Smooth muscle cell (in vitro differentiated cells): ENCODE results near the gene ISYNA1. TPM values are rescaled to one million over a fixed set of nuclear protein-coding genes. Genes with fewer than 3 reads are reported as not detected.

Experiments
- DNase-seq: peaks from one replicate; lab custom pipeline; 2025; ENCODE audit not compliant: unreplicated experiment; lab: John Stamatoyannopoulos, UW
- H2AFZ ChIP-seq: fragments of 200-600 bp; sonication (generic); 2 replicates; pipeline ENCODE4 v1.6.0; 2016; ENCODE audit warnings: antibody characterized with exemption, low read depth, mild to moderate bottlenecking
- H3F3A ChIP-seq: fragments of 200-600 bp; sonication (generic); 2 replicates; pipeline ENCODE4 v1.6.0; 2017; ENCODE audit warnings: antibody characterized with exemption, low read depth
- H3K27ac ChIP-seq: fragments of 200-600 bp; sonication (generic); 2 replicates; pipeline ENCODE4 v1.5.1; 2016; ENCODE audit warnings: low read depth, mild to moderate bottlenecking
- H3K27me3 ChIP-seq: fragments of 200-600 bp; sonication (generic); 2 replicates; pipeline ENCODE4 v1.6.1; 2016; ENCODE audit warnings: low read depth, mild to moderate bottlenecking
- H3K36me3 ChIP-seq: fragments of 200-600 bp; sonication (generic); 2 replicates; pipeline ENCODE4 v1.5.1; 2016; ENCODE audit warnings: low read depth
- H3K4me1 ChIP-seq: fragments of 200-600 bp; sonication (generic); 2 replicates; pipeline ENCODE4 v1.5.1; 2016; ENCODE audit warnings: low read depth
- H3K4me2 ChIP-seq: fragments of 200-600 bp; sonication (generic); 2 replicates; pipeline ENCODE4 v1.6.0; 2016; ENCODE audit warnings: mild to moderate bottlenecking
- H3K4me3 ChIP-seq: fragments of 200-600 bp; sonication (generic); 2 replicates; pipeline ENCODE4 v1.5.1; 2016; ENCODE audit warnings: mild to moderate bottlenecking
- H3K79me2 ChIP-seq: fragments of 200-600 bp; sonication (generic); 2 replicates; pipeline ENCODE4 v1.6.0; 2016; ENCODE audit warnings: low read depth, mild to moderate bottlenecking
- H3K9ac ChIP-seq: fragments of 200-600 bp; sonication (generic); 2 replicates; pipeline ENCODE4 v1.6.0; 2016; ENCODE audit warnings: low read depth
- H3K9me3 ChIP-seq: fragments of 200-600 bp; sonication (generic); replicated peaks from 2 replicates; pipeline ENCODE4 v1.5.1; 2016; ENCODE audit warnings: low read depth
- H4K20me1 ChIP-seq: fragments of 200-600 bp; sonication (generic); 2 replicates; pipeline ENCODE4 v1.6.0; 2016; ENCODE audit warnings: low read depth
- WGBS: methylation state at CpG from one replicate; pipeline ENCODE4 v1.1.7; 2016; ENCODE audit warnings: low lambda C conversion rate; 5-methylcytosine and 5-hydroxymethylcytosine counted together
- polyA plus RNA-seq: library from polyadenylated mRNA; unstranded; fragments of >200 nt; fragmentation: Nextera tagmentation; extraction: Ambion mirVana; gene quantifications from 2 replicates; pipeline ENCODE4 v1.2.1, GENCODE V29; 2016
- total RNA-seq: library from RNA; depleted of rRNA; stranded (reverse); fragments of >200 nt; gene quantifications from 2 replicates; pipeline ENCODE4 v1.2.3, GENCODE V29; 2014
- TF ChIP-seq, protein P1 (sequence below): fragments of 200-600 bp; sonication (generic); IDR thresholded peaks from 2 replicates; pipeline ENCODE4 v1.5.1; 2017; ENCODE audit warnings: borderline replicate concordance, mild to moderate bottlenecking, antibody characterized with exemption; ENCODE audit not compliant: insufficient read depth, poor library complexity, severe bottlenecking

ISYNA1 gene
- total RNA-seq (16.4 and 60.1 TPM in 2 replicates), polyA plus RNA-seq (56.9 and 89.5 TPM in 2 replicates)

DNA sequence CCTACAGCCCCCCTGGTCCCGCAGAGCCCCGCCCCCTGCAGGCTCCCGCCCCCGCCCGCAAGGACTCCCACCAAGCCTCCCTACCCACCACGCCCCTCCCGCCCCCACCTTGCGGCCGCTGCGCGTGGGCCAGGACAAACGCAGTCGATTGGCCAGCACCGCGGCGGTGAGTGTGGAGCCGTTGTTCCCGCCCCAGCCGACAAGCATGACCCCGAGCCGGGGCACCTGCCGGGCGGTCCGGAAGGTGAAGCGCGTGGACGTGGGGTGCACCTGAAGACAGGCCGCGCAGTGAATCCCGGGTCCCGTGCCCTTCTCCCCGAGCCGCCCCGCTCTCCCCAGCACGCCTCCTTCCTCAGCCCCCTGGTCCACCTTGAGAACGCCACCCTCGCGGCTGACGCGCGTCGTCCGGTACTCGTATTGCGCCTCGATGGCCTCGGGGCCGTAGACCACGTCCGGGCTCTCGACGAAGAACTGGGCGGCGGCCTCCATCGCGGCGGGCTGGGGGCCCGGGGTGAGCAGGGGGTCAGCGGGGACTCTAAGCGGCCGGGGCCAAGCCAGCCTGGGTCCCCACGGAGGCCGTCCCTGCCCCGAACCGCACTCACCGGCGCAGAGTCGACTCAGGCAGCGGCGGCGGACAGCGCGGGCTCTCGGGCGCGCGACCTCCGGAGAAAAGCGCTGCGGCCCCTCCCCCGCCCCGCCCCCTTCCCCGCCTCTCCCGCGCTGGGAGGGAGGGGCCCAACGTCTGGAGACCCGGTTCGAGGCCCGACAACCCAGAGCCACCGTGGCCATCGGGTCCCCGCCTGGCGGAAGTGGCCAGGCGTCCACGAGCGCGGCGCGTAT, at the start of gene ISYNA1:
ISYNA1 (minus strand) TSS at position 643 of the 840 bp plus-strand sequence; CDS start at position 489, 154 bp downstream.
- H2AFZ ChIP-seq = no peak within 1 kb of the TSS
- WGBS = 1% methylated on average over 36 of the region's 99 CpGs
- peak; percentile 67 for DNase-seq
- peak within 1 kb of the TSS; percentile 45 for H3K27ac ChIP-seq
- H3K4me3 ChIP-seq = peak within 1 kb of the TSS; percentile 57
- H3K36me3 ChIP-seq = no peaks in the 10 kb centered on the region
- H3K4me2 ChIP-seq = peak within 1 kb of the TSS; percentile 91
- peaks cover 36% of the 10 kb centered on the region for H3K4me1 ChIP-seq
- H4K20me1 ChIP-seq = peaks cover 17% of the 10 kb centered on the region
- H3K27me3 ChIP-seq = no peaks in the 10 kb centered on the region
- no peaks in the 10 kb centered on the region for H3K9me3 ChIP-seq
- H3K79me2 ChIP-seq = peaks cover 10% of the 10 kb centered on the region
- H3F3A ChIP-seq = peaks cover 25% of the 10 kb centered on the region
- TF ChIP-seq, protein P1, sequence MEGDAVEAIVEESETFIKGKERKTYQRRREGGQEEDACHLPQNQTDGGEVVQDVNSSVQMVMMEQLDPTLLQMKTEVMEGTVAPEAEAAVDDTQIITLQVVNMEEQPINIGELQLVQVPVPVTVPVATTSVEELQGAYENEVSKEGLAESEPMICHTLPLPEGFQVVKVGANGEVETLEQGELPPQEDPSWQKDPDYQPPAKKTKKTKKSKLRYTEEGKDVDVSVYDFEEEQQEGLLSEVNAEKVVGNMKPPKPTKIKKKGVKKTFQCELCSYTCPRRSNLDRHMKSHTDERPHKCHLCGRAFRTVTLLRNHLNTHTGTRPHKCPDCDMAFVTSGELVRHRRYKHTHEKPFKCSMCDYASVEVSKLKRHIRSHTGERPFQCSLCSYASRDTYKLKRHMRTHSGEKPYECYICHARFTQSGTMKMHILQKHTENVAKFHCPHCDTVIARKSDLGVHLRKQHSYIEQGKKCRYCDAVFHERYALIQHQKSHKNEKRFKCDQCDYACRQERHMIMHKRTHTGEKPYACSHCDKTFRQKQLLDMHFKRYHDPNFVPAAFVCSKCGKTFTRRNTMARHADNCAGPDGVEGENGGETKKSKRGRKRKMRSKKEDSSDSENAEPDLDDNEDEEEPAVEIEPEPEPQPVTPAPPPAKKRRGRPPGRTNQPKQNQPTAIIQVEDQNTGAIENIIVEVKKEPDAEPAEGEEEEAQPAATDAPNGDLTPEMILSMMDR = no peak
- no peak within 1 kb of the TSS for H3K9ac ChIP-seq

DNA sequence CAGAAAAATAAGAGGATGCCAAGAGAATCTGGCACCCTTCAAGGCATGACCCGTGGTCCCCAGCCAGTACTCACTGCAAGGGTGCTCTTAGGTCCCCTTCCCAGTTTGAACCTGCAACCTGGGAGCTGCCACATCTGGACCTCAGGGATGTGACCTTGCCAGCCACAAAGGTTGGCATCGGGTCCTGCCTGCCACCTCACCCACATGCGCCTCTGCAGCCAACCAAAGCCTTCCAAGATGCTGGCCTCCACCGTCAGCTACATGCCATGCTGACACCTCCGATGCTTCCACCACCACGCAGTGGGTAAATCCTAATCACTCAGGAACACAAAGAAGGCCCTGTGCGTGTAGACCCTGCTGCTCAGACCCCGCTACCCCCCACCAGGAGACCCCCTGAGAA, 48.8 kb upstream of the ISYNA1 start:
- Histone ChIP-seq H3F3A (no peaks in the 10 kb centered on the region), H3K27me3 (no peaks in the 10 kb centered on the region), H3K4me1 (peaks cover 7% of the 10 kb centered on the region), H3K27ac (peak overlapping the region; percentile 88), H3K9me3 (no peaks in the 10 kb centered on the region), H3K4me3 (no peak overlapping the region), H3K36me3 (no peaks in the 10 kb centered on the region), H4K20me1 (peaks cover 97% of the 10 kb centered on the region), H2AFZ (no peak overlapping the region), H3K79me2 (peaks cover 97% of the 10 kb centered on the region), H3K9ac (no peak overlapping the region), H3K4me2 (peak overlapping the region; percentile 81)
- TF ChIP-seq, protein P1 = no peak
- no peak for DNase-seq
- 90% methylated on average over 8 of the region's 8 CpGs for WGBS

DNA sequence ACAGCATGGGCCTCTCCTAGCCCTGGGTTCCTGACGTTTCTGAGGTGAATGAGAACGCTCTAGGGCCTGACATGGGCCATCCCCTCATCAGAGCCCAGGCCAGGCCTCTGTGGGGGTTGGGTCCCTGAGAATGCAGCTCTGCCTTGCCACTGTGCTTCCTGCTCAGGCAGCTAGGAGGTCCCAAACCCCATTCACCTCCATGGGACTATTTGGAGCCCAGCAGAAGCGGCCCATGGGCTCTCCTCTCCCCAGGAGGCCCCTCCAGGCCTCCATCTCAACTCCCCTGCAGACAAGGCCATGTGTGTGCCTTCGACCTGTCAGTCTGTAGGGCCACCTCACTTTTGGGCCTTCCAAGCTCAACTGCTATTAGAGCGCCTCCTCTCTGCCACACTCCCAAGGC, 47.1 kb upstream of the ISYNA1 start:
- 92% methylated on average over 5 of the region's 5 CpGs for WGBS
- TF ChIP-seq, protein P1 = no peak

More for the DNA sequence above, 47.1 kb upstream of the ISYNA1 start:
- Histone ChIP-seq H3K4me2 (no peak overlapping the region), H4K20me1 (peaks cover 96% of the 10 kb centered on the region), H3K79me2 (peaks cover 97% of the 10 kb centered on the region), H3K36me3 (no peaks in the 10 kb centered on the region), H3K4me1 (peaks cover 10% of the 10 kb centered on the region), H3K9ac (no peak overlapping the region), H3K27me3 (no peaks in the 10 kb centered on the region), H3K27ac (no peak overlapping the region), H3K4me3 (no peak overlapping the region), H3K9me3 (no peaks in the 10 kb centered on the region), H2AFZ (no peak overlapping the region), H3F3A (no peaks in the 10 kb centered on the region)
- no peak for DNase-seq
